Measurements from ENCODE around the gene POLR1B. TPM values are rescaled to one million over a fixed set of nuclear protein-coding genes. Genes with fewer than 3 reads are reported as not detected.
"Not testable (repeated sequence)": the region's sequence is repeated elsewhere in the genome, so short reads cannot be mapped to it uniquely, and the experiment has no call there.

Gene POLR1B
- total RNA-seq, 1 donor from 2014 or later = 75.6 TPM

DNA sequence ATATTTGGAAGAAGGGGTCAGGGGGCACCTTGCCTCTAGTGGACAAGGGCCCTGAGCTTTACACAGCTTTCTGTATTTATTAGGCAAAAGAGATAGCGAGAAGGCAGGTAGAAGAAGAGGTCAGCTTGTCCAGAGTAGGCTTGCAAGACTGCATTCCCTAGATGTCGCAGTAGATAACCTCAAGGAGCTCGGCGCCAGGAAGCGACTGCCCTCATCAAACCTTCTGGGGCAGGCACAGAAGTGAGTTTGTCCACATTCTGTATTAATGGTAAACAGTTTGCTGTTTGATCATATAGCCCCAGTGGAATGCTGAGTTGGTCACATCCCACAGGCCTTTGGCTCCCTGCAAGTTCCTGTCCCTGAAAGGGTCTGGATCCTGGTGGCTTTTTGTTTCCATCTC, 49.1 kb downstream of the POLR1B start:
- no peak overlapping the region for H3K27ac Mint-ChIP-seq
- peaks cover 9% of the 10 kb centered on the region for H3K4me1 Mint-ChIP-seq (ENCODE audit: low read depth)
- peaks cover 29% of the 10 kb centered on the region for H3K36me3 Mint-ChIP-seq (ENCODE audit: low read depth)
- no peak overlapping the region for H3K4me3 Mint-ChIP-seq
- DNase-seq (ENCODE audit: low spot score) = no peak
- intact Hi-C loops (cut with micrococcal nuclease) = no loop called here
- H3K27me3 Mint-ChIP-seq (ENCODE audit: insufficient read depth) = no peaks in the 10 kb centered on the region
- H3K9me3 Mint-ChIP-seq = no peaks in the 10 kb centered on the region

- intact Hi-C loops (cut with micrococcal nuclease) = no loop called here
- Mint-ChIP-seq H3K9me3 (no peaks in the 10 kb centered on the region), H3K27ac (no peak overlapping the region), H3K4me3 (no peak overlapping the region), H3K27me3 (ENCODE audit: insufficient read depth) (no peaks in the 10 kb centered on the region), H3K4me1 (ENCODE audit: low read depth) (no peaks in the 10 kb centered on the region), H3K36me3 (ENCODE audit: low read depth) (peaks cover 15% of the 10 kb centered on the region)
- DNase-seq (ENCODE audit: low spot score) = no peak
Observed at GRCh38 chr2:112593736-112594135, 51.5 kb downstream of the POLR1B start.

DNA sequence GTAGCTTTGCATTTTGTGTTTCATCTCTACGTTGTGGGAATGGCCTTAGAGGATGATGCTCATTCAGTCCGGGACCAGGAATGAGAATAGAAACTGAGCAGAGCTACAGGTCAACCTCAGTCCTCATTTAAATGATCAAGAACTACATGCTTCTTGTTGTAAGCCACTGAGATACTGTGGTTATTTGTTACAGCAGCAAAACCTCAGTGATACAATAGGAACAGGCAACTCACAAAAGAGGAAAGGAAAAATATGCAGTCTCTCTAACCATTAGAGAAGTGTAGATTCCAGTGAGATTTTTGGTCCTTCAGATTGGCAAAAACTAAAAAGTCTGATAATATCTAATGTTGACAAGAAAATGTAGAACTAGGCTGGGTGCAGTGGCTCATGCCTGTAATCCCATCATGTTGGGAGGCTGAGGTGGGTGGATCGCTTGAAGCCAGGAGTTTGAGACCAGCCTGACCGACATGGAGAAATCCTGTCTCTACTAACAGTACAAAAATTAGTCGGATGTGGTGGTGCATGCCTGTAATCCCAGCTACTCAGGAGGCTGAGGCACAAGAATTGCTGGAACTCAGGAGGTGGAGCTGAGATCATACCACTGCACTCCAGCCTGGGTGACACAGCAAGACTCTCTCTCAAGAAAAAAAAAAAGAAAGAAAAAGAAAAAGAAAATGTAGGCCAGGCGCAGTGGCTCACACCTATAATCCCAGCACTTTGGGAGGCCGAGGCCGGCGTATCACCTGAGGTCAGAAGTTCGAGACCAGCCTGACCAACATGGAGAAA, 55.5 kb downstream of the POLR1B start:
- no peak for DNase-seq (ENCODE audit: low spot score)
- intact Hi-C loops (cut with micrococcal nuclease) = no loop called here
- peaks cover 6% of the 10 kb centered on the region for H3K36me3 Mint-ChIP-seq (ENCODE audit: low read depth)
- H3K4me3 Mint-ChIP-seq = no peak overlapping the region
- H3K27me3 Mint-ChIP-seq (ENCODE audit: insufficient read depth) = no peaks in the 10 kb centered on the region
- no peaks in the 10 kb centered on the region for H3K9me3 Mint-ChIP-seq
- no peak overlapping the region for H3K27ac Mint-ChIP-seq
- peaks cover 10% of the 10 kb centered on the region for H3K4me1 Mint-ChIP-seq (ENCODE audit: low read depth)

GRCh38 chr2:112600634-112601033, 58.4 kb downstream of the POLR1B start:
- no peak overlapping the region for H3K27ac Mint-ChIP-seq
- DNase-seq (ENCODE audit: low spot score) = no peak
- H3K4me3 Mint-ChIP-seq = no peak overlapping the region
- H3K9me3 Mint-ChIP-seq = no peaks in the 10 kb centered on the region
- H3K27me3 Mint-ChIP-seq (ENCODE audit: insufficient read depth) = no peaks in the 10 kb centered on the region
- H3K4me1 Mint-ChIP-seq (ENCODE audit: low read depth) = peaks cover 10% of the 10 kb centered on the region
- no peaks in the 10 kb centered on the region for H3K36me3 Mint-ChIP-seq (ENCODE audit: low read depth)
- intact Hi-C loops (cut with micrococcal nuclease) = loop anchor here (1.0 to 5.0 kb wide), 8 partner anchors 16 to 357 kb away; partner anchors contain the start of genes CHCHD5 and SLC20A1

- H3K27me3 Mint-ChIP-seq (ENCODE audit: insufficient read depth) = no peaks in the 10 kb centered on the region
- H3K9me3 Mint-ChIP-seq = no peaks in the 10 kb centered on the region
- intact Hi-C loops (cut with micrococcal nuclease) = loop anchor here (2.0 to 5.0 kb wide), 4 partner anchors 17 to 356 kb away; partner anchors contain the start of gene CHCHD5
- H3K4me3 Mint-ChIP-seq = no peak overlapping the region
- no peak overlapping the region for H3K27ac Mint-ChIP-seq
- no peak for DNase-seq (ENCODE audit: low spot score)
- H3K36me3 Mint-ChIP-seq (ENCODE audit: low read depth) = no peaks in the 10 kb centered on the region
- H3K4me1 Mint-ChIP-seq (ENCODE audit: low read depth) = peaks cover 10% of the 10 kb centered on the region
Observed at GRCh38 chr2:112601754-112602153, 59.5 kb downstream of the POLR1B start.

GRCh38 chr2:112602917-112603316, 60.7 kb downstream of the POLR1B start:
- Mint-ChIP-seq H3K4me3 (no peak overlapping the region), H3K27ac (no peak overlapping the region), H3K27me3 (ENCODE audit: insufficient read depth) (no peaks in the 10 kb centered on the region), H3K4me1 (ENCODE audit: low read depth) (peaks cover 10% of the 10 kb centered on the region), H3K36me3 (ENCODE audit: low read depth) (no peaks in the 10 kb centered on the region), H3K9me3 (no peaks in the 10 kb centered on the region)
- DNase-seq (ENCODE audit: low spot score) = no peak
- intact Hi-C loops (cut with micrococcal nuclease) = loop anchor here (5.0 kb wide), 2 partner anchors 339 to 354 kb away; no protein-coding TSS in a partner anchor

- no peaks in the 10 kb centered on the region for H3K27me3 Mint-ChIP-seq (ENCODE audit: insufficient read depth)
- H3K36me3 Mint-ChIP-seq (ENCODE audit: low read depth) = no peaks in the 10 kb centered on the region
- intact Hi-C loops (cut with micrococcal nuclease) = loop anchor here (5.0 kb wide), 2 partner anchors 339 to 354 kb away; no protein-coding TSS in a partner anchor
- no peak overlapping the region for H3K4me3 Mint-ChIP-seq
- peaks cover 10% of the 10 kb centered on the region for H3K4me1 Mint-ChIP-seq (ENCODE audit: low read depth)
- DNase-seq (ENCODE audit: low spot score) = no peak
- no peak overlapping the region for H3K27ac Mint-ChIP-seq
- H3K9me3 Mint-ChIP-seq = no peaks in the 10 kb centered on the region
Observed at GRCh38 chr2:112603731-112604130, 61.5 kb downstream of the POLR1B start.

DNA sequence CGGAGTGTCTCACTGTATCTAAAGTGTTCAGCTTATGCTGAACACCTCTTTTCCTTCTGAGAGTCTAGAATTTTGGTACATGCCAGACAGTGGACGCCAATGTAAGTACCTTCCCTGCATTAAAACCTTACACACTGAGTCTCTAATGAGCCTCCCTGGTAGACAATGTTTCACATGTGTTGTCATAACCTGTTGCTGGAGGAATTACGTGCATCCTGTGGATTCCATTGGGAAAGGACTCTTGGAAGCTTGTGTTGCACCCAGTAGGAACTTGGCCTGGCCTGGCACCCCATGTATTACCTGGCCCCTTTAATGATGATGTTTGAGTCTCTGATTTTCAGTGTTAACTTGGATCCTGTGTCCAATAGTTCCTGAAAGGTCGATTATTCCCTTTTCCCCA, 62.7 kb downstream of the POLR1B start:
- Mint-ChIP-seq H3K4me1 (ENCODE audit: low read depth) (peaks cover 7% of the 10 kb centered on the region), H3K27me3 (ENCODE audit: insufficient read depth) (peaks cover 3% of the 10 kb centered on the region), H3K27ac (no peak overlapping the region), H3K9me3 (peaks cover 6% of the 10 kb centered on the region), H3K36me3 (ENCODE audit: low read depth) (no peaks in the 10 kb centered on the region), H3K4me3 (no peak overlapping the region)
- no peak for DNase-seq (ENCODE audit: low spot score)
- intact Hi-C loops (cut with micrococcal nuclease) = loop anchor here (5.0 kb wide), 2 partner anchors 337 to 352 kb away; no protein-coding TSS in a partner anchor

DNA sequence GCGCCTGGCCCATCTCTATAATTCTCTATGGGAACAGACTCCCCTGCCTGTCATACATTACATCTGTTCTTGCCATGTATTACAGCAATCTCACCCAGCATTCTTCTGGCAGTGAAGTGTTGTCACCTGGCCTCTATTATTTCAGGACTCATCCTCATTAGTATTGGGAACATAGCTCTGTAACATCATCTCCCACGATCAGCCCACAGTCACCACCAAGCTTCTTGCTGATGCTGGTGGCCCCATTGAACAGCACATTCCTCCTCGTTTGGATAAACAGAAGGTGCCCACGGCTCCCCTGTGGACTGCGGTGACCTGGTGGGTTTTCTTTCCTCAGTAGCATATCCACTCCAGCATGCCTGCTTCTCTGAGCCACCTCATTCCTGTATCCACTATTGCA, 63.7 kb downstream of the POLR1B start:
- no peak overlapping the region for H3K27ac Mint-ChIP-seq
- intact Hi-C loops (cut with micrococcal nuclease) = no loop called here

DNA sequence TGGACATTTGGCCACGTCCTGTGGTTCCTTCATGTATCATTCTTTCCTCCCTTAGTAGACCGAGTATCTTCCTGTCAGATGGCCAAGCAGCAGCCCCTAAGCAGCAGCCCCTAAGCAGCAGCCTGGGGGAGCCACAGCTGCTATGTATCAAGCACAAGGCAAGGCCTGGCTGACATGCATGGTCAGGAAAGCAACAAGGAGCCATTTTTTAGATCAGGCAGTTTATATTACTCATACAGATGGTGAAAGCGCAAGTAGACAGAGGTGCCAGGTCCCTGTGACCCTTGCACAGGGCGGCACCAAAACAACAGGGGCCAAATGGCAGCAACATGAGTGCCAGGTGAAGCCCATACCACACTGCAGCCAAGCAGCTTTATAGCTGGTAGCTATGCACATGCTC, 64.3 kb downstream of the POLR1B start:
- intact Hi-C loops (cut with micrococcal nuclease) = no loop called here
- Mint-ChIP-seq H3K27ac (no peak overlapping the region), H3K27me3 (ENCODE audit: insufficient read depth) (peaks cover 15% of the 10 kb centered on the region), H3K4me3 (no peak overlapping the region), H3K9me3 (peaks cover 8% of the 10 kb centered on the region), H3K36me3 (ENCODE audit: low read depth) (no peaks in the 10 kb centered on the region), H3K4me1 (ENCODE audit: low read depth) (no peaks in the 10 kb centered on the region)
- DNase-seq (ENCODE audit: low spot score) = no peak

More for the DNA sequence above, 63.7 kb downstream of the POLR1B start:
- H3K4me1 Mint-ChIP-seq (ENCODE audit: low read depth) = no peaks in the 10 kb centered on the region
- H3K27me3 Mint-ChIP-seq (ENCODE audit: insufficient read depth) = peaks cover 9% of the 10 kb centered on the region
- no peaks in the 10 kb centered on the region for H3K36me3 Mint-ChIP-seq (ENCODE audit: low read depth)
- peaks cover 8% of the 10 kb centered on the region for H3K9me3 Mint-ChIP-seq
- DNase-seq (ENCODE audit: low spot score) = no peak
- H3K4me3 Mint-ChIP-seq = no peak overlapping the region

DNA sequence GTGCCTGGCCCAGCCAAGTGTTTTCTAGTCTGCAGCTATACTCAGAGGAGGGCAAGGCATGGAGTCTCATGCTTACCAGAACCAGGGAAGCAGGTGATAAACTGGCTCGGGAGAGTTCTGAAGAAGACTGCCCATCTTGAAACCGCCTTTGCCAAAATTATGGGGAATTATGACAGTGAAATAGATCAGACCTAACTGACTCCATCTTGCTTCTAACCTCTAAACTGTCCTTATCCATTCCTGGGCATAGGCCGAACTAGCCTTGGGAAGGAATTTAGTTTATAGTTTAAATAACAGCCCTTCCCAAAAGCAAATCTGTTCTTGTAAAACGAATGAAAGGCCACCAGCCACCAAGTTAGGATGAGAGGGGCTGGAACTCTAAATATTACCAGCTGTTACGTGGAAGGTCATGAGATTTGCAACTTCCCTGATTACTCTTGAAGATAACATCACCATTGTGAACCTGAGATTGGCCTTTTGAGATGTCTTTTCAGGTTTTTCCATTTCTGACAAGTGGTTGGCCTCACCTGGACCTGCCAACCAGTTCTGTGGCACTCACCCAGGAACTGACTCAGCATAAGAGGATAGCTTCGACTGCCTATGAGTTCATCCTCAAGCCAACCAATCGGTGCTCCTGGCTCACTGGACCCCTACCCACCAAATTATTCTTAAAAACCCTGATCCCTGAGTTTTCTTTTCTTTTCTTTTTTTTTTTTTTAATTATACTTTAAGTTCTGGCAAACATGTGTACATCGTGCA, 65.6 kb downstream of the POLR1B start:
- DNase-seq (ENCODE audit: low spot score) = no peak
- Mint-ChIP-seq H3K4me3 (no peak overlapping the region), H3K36me3 (ENCODE audit: low read depth) (no peaks in the 10 kb centered on the region), H3K9me3 (peaks cover 8% of the 10 kb centered on the region), H3K27ac (no peak overlapping the region), H3K4me1 (ENCODE audit: low read depth) (no peaks in the 10 kb centered on the region), H3K27me3 (ENCODE audit: insufficient read depth) (peaks cover 26% of the 10 kb centered on the region)
- intact Hi-C loops (cut with micrococcal nuclease) = no loop called here

GRCh38 chr2:112609320-112609719, 67.1 kb downstream of the POLR1B start:
- intact Hi-C loops (cut with micrococcal nuclease) = not testable (repeated sequence)

GRCh38 chr2:112612283-112612682, 70.0 kb downstream of the POLR1B start:
- H3K4me1 Mint-ChIP-seq (ENCODE audit: low read depth); H3K9me3 Mint-ChIP-seq; H3K36me3 Mint-ChIP-seq (ENCODE audit: low read depth); H3K4me3 Mint-ChIP-seq; intact Hi-C loops (cut with micrococcal nuclease); DNase-seq (ENCODE audit: low spot score); H3K27ac Mint-ChIP-seq: not testable (repeated sequence)
- H3K27me3 Mint-ChIP-seq (ENCODE audit: insufficient read depth) = peaks cover 37% of the 10 kb centered on the region

More at GRCh38 chr2:112609320-112609719, 67.1 kb downstream of the POLR1B start:
- H3K4me3 Mint-ChIP-seq; DNase-seq (ENCODE audit: low spot score); H3K4me1 Mint-ChIP-seq (ENCODE audit: low read depth); H3K36me3 Mint-ChIP-seq (ENCODE audit: low read depth); H3K9me3 Mint-ChIP-seq; H3K27ac Mint-ChIP-seq: not testable (repeated sequence)
- H3K27me3 Mint-ChIP-seq (ENCODE audit: insufficient read depth) = peaks cover 37% of the 10 kb centered on the region

All from activated T-helper 1 cell treated with anti-CD3 and anti-CD28 coated beads, Interleukin-12 subunit alpha, Interleukin-12 subunit beta, Interleukin-2, Interleukin-4 antibody, amounts not matched to agents 30 ng/mL and 10 ng/mL and 1 ng/mL, durations not matched to agents 14 hours and 24 hours and 36 hours (primary cell).